Endothelial cell of umbilical vein (primary cell): Measurements from ENCODE around the gene SIAH1.

Source experiments
- CTCF ChIP-seq, 2 donors: IDR thresholded peaks; 1 replicate in 1 of 2; 2 replicates in 1 of 2; pipeline ENCODE4 v1.5.1; 2011; ENCODE audit warnings: low read length in 2 of 2, mild to moderate bottlenecking in 2 of 2, moderate library complexity in 2 of 2, control low read depth in 1 of 2, inconsistent platforms in 1 of 2, low read depth in 1 of 2; ENCODE audit not compliant: insufficient read depth in 1 of 2; ENCODE audit errors: extremely low read depth in 1 of 2
- EZH2 ChIP-seq: IDR thresholded peaks from 2 replicates; pipeline ENCODE4 v1.6.1; 2012; ENCODE audit warnings: borderline replicate concordance, low read depth, mild to moderate bottlenecking, moderate library complexity, low read length, inconsistent platforms; ENCODE audit not compliant: severe bottlenecking
- POLR2A ChIP-seq: IDR thresholded peaks from 2 replicates; pipeline ENCODE4 v1.6.1; 2012; ENCODE audit warnings: low read depth, mild to moderate bottlenecking, control low read depth, low read length

DNA sequence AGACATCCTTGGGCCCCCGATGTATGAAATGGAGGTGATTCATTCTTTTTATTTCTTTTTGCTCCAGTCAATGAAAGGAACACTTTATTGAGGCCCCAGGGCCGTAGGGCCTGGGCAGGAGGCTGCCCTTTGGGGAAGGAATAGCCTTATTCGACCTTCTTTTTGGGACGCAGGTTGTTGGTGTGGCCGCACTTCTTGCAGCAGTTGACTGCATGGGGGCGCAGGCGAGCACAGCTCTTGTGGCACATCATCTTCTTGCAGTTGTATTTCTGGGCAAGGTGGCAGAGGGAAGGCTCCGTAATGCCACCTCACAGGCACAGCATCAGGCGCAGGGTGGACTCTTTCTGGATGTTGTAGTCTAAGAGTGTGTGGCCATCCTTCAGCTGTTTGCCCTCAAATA is 50.9 kb downstream of the SIAH1 start:
- TF ChIP-seq CTCF (IDR thresholded peaks at IDR 0.05; ENCODE audit: extremely low read depth in 1 of 2, insufficient read depth in 1 of 2, low read depth in 1 of 2, low read length in 2 of 2) (no peak), EZH2 (no peak), POLR2A (no peak)
